Omental fat pad (tissue), 4 donors: Measurements from ENCODE around the gene JUND. TPM values are rescaled to one million over a fixed set of nuclear protein-coding genes. Genes with fewer than 3 reads are reported as not detected.
A peak's percentile ranks its signal among the peaks of the same experiment; 100 is the strongest.

ENCODE experiments used
- ATAC-seq: fragments of 150-250 bp; one replicate; pipeline ENCODE4 v1.9.1; 2016; ENCODE audit warnings: mild to moderate bottlenecking, moderate library complexity; ENCODE audit not compliant: low FRiP score
- DNase-seq: peaks from one replicate; pipeline ENCODE4 v3.0.0-alpha.2; 2019; ENCODE audit warnings: low spot score
- total RNA-seq, 4 donors: library from RNA; depleted of rRNA; stranded (reverse); fragments of >200 nt; gene quantifications; one replicate each; pipeline ENCODE4 v1.1.0, GENCODE V29; 2016
- TF ChIP-seq, protein P1 (sequence below), 3 donors: fragments of 450-650 bp; IDR thresholded peaks; one replicate each; pipeline ENCODE4 v1.5.1; 2016 to 2017; ENCODE audit warnings: antibody characterized with exemption in 3 of 3, mild to moderate bottlenecking in 3 of 3, moderate library complexity in 2 of 3

Gene JUND
- total RNA-seq, 4 donors from 2014 or later = 398 to 859 (median 623) TPM

DNA sequence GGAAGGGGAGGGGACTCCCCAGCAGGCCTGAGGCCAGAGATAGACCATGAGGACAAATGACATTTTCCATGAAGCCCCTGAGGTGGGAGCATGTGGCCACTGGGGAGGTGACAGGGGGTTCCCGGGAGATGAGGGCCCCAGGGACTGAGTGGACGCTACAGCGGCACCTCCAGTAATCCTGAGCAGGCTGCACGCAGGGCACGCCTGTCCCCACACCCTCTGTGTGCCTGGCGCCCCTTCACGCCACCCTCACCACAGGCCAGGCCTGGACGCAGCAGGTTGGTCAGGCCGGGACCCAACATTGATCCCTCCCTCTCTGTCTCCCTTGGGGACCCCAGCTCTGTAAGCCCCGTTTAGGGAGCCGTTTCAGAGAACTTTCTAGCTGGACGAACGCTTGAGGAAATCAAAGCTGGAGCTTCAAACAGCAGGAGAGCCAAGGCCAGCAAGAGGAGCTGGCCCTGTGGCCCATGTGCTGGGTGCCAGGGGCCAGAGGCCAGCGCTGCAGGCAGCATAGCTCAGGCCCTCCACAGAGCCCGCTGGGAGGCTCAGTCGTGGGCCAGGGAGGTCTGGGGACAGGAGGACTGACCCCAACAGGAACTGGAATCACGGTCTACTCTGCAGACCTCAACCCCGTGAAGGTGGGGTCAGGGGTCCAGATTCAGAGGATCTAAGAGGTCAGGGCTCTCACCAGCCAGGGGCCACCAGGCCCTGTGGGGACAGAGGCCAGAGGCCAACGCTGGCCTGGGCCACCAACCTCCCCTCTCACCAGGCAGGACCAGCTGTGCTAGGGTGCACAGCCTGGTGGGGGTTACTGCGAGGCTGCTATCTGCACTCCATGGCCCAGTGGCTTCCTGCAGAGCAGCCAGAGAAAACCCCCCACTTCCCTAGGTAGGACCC is 26.9 kb upstream of the JUND start:
- TF ChIP-seq, protein P1, sequence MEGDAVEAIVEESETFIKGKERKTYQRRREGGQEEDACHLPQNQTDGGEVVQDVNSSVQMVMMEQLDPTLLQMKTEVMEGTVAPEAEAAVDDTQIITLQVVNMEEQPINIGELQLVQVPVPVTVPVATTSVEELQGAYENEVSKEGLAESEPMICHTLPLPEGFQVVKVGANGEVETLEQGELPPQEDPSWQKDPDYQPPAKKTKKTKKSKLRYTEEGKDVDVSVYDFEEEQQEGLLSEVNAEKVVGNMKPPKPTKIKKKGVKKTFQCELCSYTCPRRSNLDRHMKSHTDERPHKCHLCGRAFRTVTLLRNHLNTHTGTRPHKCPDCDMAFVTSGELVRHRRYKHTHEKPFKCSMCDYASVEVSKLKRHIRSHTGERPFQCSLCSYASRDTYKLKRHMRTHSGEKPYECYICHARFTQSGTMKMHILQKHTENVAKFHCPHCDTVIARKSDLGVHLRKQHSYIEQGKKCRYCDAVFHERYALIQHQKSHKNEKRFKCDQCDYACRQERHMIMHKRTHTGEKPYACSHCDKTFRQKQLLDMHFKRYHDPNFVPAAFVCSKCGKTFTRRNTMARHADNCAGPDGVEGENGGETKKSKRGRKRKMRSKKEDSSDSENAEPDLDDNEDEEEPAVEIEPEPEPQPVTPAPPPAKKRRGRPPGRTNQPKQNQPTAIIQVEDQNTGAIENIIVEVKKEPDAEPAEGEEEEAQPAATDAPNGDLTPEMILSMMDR (IDR thresholded peaks at IDR 0.05) = no peak
- ATAC-seq (no peak), DNase-seq (no peak)

GRCh38 chr19:18307271-18307681 is 25.9 kb upstream of the JUND start:
- no peak for DNase-seq
- no peak for ATAC-seq

GRCh38 chr19:18306888-18307260 is 25.5 kb upstream of the JUND start:
- DNase-seq (no peak), ATAC-seq (no peak)
- TF ChIP-seq, protein P1 (IDR thresholded peaks at IDR 0.05) = no peak

More at GRCh38 chr19:18307271-18307681, 25.9 kb upstream of the JUND start:
- TF ChIP-seq, protein P1 (IDR thresholded peaks at IDR 0.05) = no peak

GRCh38 chr19:18306209-18306887 is 24.9 kb upstream of the JUND start:
- TF ChIP-seq, protein P1 (IDR thresholded peaks at IDR 0.05) = no peak
- ATAC-seq = no peak
- no peak for DNase-seq

- TF ChIP-seq, protein P1 (IDR thresholded peaks at IDR 0.05) = no peak
- DNase-seq = no peak
- peak; percentile 80 for ATAC-seq
Measured at GRCh38 chr19:18304458-18305310, 23.3 kb upstream of the JUND start.

DNA sequence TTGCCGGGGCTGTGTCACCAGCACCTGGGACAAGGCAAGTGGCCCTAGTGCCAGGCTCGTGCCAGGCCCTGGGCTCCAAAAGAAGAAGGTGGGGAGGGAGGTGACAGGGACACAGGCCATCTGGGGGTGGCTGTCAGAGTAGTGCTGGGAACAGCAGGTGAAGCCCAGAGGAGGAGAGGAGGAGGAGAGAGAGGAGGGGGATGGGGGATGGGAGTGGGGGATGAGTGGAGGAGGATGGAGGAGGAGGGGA is 22.7 kb upstream of the JUND start:
- peak; percentile 0 for ATAC-seq
- TF ChIP-seq, protein P1 (IDR thresholded peaks at IDR 0.05) = no peak
- DNase-seq = no peak
